ENCODE measurements around the gene INCA1.

INCA1 gene

GRCh38 chr17:4947411-4948165 lies 49.7 kb downstream of the INCA1 start:
- DNase-seq = peak; percentile 69

- no peak for DNase-seq
Observed at GRCh38 chr17:4947010-4947410, 50.3 kb downstream of the INCA1 start.

GRCh38 chr17:4946312-4946976 lies 50.9 kb downstream of the INCA1 start:
- no peak for DNase-seq

GRCh38 chr17:4945944-4946280 lies 51.4 kb downstream of the INCA1 start:
- no peak for DNase-seq

GRCh38 chr17:4945176-4945943 lies 52.0 kb downstream of the INCA1 start:
- DNase-seq = peak; percentile 75

- no peak for DNase-seq
Observed at GRCh38 chr17:4944554-4945175, 52.7 kb downstream of the INCA1 start.

GRCh38 chr17:4944163-4944553 lies 53.2 kb downstream of the INCA1 start:
- peak; percentile 64 for DNase-seq

GRCh38 chr17:4942760-4943508 lies 54.4 kb downstream of the INCA1 start:
- DNase-seq = no peak

- no peak for DNase-seq
Observed at GRCh38 chr17:4941319-4941610, 56.1 kb downstream of the INCA1 start.

- DNase-seq = peak; percentile 51
Observed at GRCh38 chr17:4940555-4941318, 56.6 kb downstream of the INCA1 start.

- peak; percentile 94 for DNase-seq
Observed at GRCh38 chr17:4939796-4940554, 57.3 kb downstream of the INCA1 start, which contains the start of the genes RNF167 and SLC25A11. TSS of gene RNF167 (plus strand) at chr17:4940268. CDS start at chr17:4940910, 642 bp downstream. TSS of gene SLC25A11 (minus strand) at chr17:4940046. CDS start at chr17:4939910, 136 bp downstream.

- DNase-seq = no peak
Observed at GRCh38 chr17:4939546-4939795, 57.9 kb downstream of the INCA1 start.

GRCh38 chr17:4938688-4939545 lies 58.4 kb downstream of the INCA1 start:
- DNase-seq = no peak
